H1 (cell line): ENCODE measurements around the gene KCNMA1. TPM values are rescaled to one million over a fixed set of nuclear protein-coding genes. Genes with fewer than 3 reads are reported as not detected.

Experiments
- CTCF ChIA-PET: fragments of 300-600 bp; sonication (Branson Sonifier 250); formaldehyde crosslinking; loops from one replicate; lab custom pipeline; 2021; ENCODE audit not compliant: partially characterized antibody; lab: Charles Lee
- POLR2A ChIA-PET: fragments of 300-600 bp; sonication (Branson Sonifier 250); formaldehyde crosslinking; loops from one replicate; lab custom pipeline; 2021; ENCODE audit warnings: inconsistent platforms; ENCODE audit not compliant: partially characterized antibody; lab: Charles Lee
- DNase-seq, 2 experiments: peaks; one replicate each; pipeline versions ENCODE4 v3.0.0 to v3.0.0-alpha.2; 2010 to 2022; ENCODE audit warnings: low spot score in 2 of 2, low read depth in 1 of 2, mixed read lengths in 1 of 2
- FAIRE-seq: peaks from 2 replicates; lab custom pipeline; 2011; peaks lifted over from hg19 to GRCh38; lab: Jason Lieb, UNC
- H2AFZ ChIP-seq: 2 replicates; pipeline ENCODE4 v1.8.1; 2012; ENCODE audit warnings: low read length, inconsistent platforms
- H2AK5ac ChIP-seq: 2 replicates; pipeline ENCODE4 v1.6.1; 2013; ENCODE audit warnings: low read depth, low read length
- H2BK120ac ChIP-seq: replicated peaks from 2 replicates; pipeline ENCODE3; 2013; ENCODE audit warnings: low read depth, low read length, inconsistent platforms
- H2BK12ac ChIP-seq: 2 replicates; pipeline ENCODE4 v1.6.1; 2013; ENCODE audit warnings: low read depth, low read length
- H2BK15ac ChIP-seq: 2 replicates; pipeline ENCODE4 v1.6.1; 2013; ENCODE audit warnings: low read length
- H2BK20ac ChIP-seq: 2 replicates; pipeline ENCODE4 v1.6.1; 2013; ENCODE audit warnings: low read length
- H2BK5ac ChIP-seq: 2 replicates; pipeline ENCODE4 v1.6.1; 2013; ENCODE audit warnings: low read depth, low read length
- H3K14ac ChIP-seq: 2 replicates; pipeline ENCODE4 v1.6.1; 2013; ENCODE audit warnings: inconsistent platforms; ENCODE audit not compliant: insufficient read length
- H3K18ac ChIP-seq: 2 replicates; pipeline ENCODE4 v1.6.1; 2013; ENCODE audit warnings: low read length; ENCODE audit errors: extremely low read depth
- H3K23ac ChIP-seq: 2 replicates; pipeline ENCODE4 v1.6.1; 2013; ENCODE audit warnings: inconsistent platforms; ENCODE audit not compliant: insufficient read length
- H3K23me2 ChIP-seq: 2 replicates; pipeline ENCODE4 v1.6.1; 2013; ENCODE audit warnings: low read depth, low read length
- H3K27ac ChIP-seq: 2 replicates; pipeline ENCODE4 v1.6.1; 2011; ENCODE audit warnings: low read depth, low read length, inconsistent platforms
- H3K27me3 ChIP-seq, 4 experiments: replicated peaks in 1 of 4; 1 replicate in 1 of 4; 2 replicates in 3 of 4; pipeline versions ENCODE4 v1.6.1 to v1.8.1; 2011 to 2013; ENCODE audit warnings: low read length in 3 of 4, mild to moderate bottlenecking in 3 of 4, inconsistent platforms in 2 of 4, mixed read lengths in 2 of 4, moderate library complexity in 1 of 4; ENCODE audit not compliant: control insufficient read depth in 3 of 4, insufficient read depth in 3 of 4; ENCODE audit errors: extremely low read depth in 1 of 4
- H3K36me3 ChIP-seq, 4 experiments: 2 replicates each; pipeline versions ENCODE4 v1.6.1 to v1.8.1; 2011 to 2013; ENCODE audit warnings: mild to moderate bottlenecking in 4 of 4, low read length in 3 of 4, moderate library complexity in 2 of 4, control low read depth in 1 of 4, inconsistent platforms in 1 of 4; ENCODE audit not compliant: insufficient read depth in 4 of 4, control insufficient read depth in 2 of 4
- H3K4ac ChIP-seq: replicated peaks from 2 replicates; pipeline ENCODE3; 2013; ENCODE audit warnings: low read length, low read depth, mixed read lengths, inconsistent platforms; ENCODE audit not compliant: insufficient read length
- H3K4me1 ChIP-seq, 4 experiments: replicated peaks in 1 of 4; 1 replicate in 1 of 4; 2 replicates in 3 of 4; pipeline versions ENCODE4 v1.6.1 to v1.8.1; 2011 to 2013; ENCODE audit warnings: low read length in 3 of 4, inconsistent platforms in 2 of 4, mixed read lengths in 1 of 4; ENCODE audit not compliant: insufficient read depth in 4 of 4, control insufficient read depth in 3 of 4
- H3K4me2 ChIP-seq, 2 experiments: 2 replicates each; pipeline versions ENCODE4 v1.6.1 to v1.8.1; 2011 to 2013; ENCODE audit warnings: low read depth in 2 of 2, low read length in 2 of 2, control low read depth in 1 of 2, inconsistent platforms in 1 of 2, mild to moderate bottlenecking in 1 of 2; ENCODE audit not compliant: insufficient read depth in 1 of 2
- H3K4me3 ChIP-seq, 4 experiments: fragments of 200-600, 300-600 bp in 1 of 4; sonication (generic), shearing (Covaris generic), sonication (Bioruptor Twin) in 1 of 4; 2 replicates each; pipeline versions ENCODE4 v1.5.1 to v1.8.1; 2011 to 2016; ENCODE audit warnings: low read length in 4 of 4, low read depth in 3 of 4, control low read depth in 2 of 4, inconsistent platforms in 2 of 4, mild to moderate bottlenecking in 2 of 4, mixed read lengths in 1 of 4, moderate library complexity in 1 of 4; ENCODE audit not compliant: insufficient read depth in 2 of 4; ENCODE audit errors: extremely low read depth in 1 of 4
- H3K56ac ChIP-seq: replicated peaks from 2 replicates; pipeline ENCODE3; 2013; ENCODE audit warnings: low read depth, mild to moderate bottlenecking, mixed read lengths, low read length, inconsistent platforms; ENCODE audit not compliant: insufficient read length
- H3K79me1 ChIP-seq: 2 replicates; pipeline ENCODE4 v1.6.1; 2013; ENCODE audit warnings: low read depth, low read length, control low read depth
- H3K79me2 ChIP-seq, 2 experiments: 2 replicates each; pipeline versions ENCODE4 v1.6.1 to v1.8.1; 2012 to 2013; ENCODE audit warnings: low read length in 2 of 2, mild to moderate bottlenecking in 2 of 2, inconsistent platforms in 1 of 2; ENCODE audit not compliant: insufficient read depth in 2 of 2, control insufficient read depth in 1 of 2
- H3K9ac ChIP-seq, 4 experiments: replicated peaks in 1 of 4; 1 replicate in 1 of 4; 2 replicates in 3 of 4; pipeline versions ENCODE4 v1.6.1 to v1.8.1; 2011 to 2013; ENCODE audit warnings: low read depth in 3 of 4, low read length in 3 of 4, control low read depth in 2 of 4, mild to moderate bottlenecking in 2 of 4, moderate library complexity in 2 of 4, inconsistent platforms in 1 of 4; ENCODE audit errors: extremely low read depth in 1 of 4
- H3K9me3 ChIP-seq, 2 experiments: 2 replicates each; pipeline versions ENCODE4 v1.6.1 to v1.8.1; 2012 to 2013; ENCODE audit warnings: mild to moderate bottlenecking in 2 of 2, moderate library complexity in 2 of 2, control low read depth in 1 of 2, inconsistent platforms in 1 of 2, low read depth in 1 of 2, low read length in 1 of 2, mixed read lengths in 1 of 2; ENCODE audit not compliant: insufficient read depth in 2 of 2
- H4K20me1 ChIP-seq, 2 experiments: replicated peaks in 1 of 2; 2 replicates each; pipeline versions ENCODE3 to v1.8.1; 2011 to 2013; ENCODE audit warnings: inconsistent platforms in 2 of 2, low read length in 2 of 2, mild to moderate bottlenecking in 1 of 2; ENCODE audit not compliant: insufficient read depth in 2 of 2, control insufficient read depth in 1 of 2
- H4K5ac ChIP-seq: 2 replicates; pipeline ENCODE4 v1.6.1; 2013; ENCODE audit warnings: low read length, low read depth, mixed read lengths, inconsistent platforms; ENCODE audit not compliant: insufficient read length
- H4K8ac ChIP-seq: 2 replicates; pipeline ENCODE4 v1.8.0; 2013; ENCODE audit warnings: mild to moderate bottlenecking, moderate library complexity, low read length, inconsistent platforms; ENCODE audit not compliant: insufficient read depth; ENCODE audit errors: extremely low read depth
- H4K91ac ChIP-seq: replicated peaks from 2 replicates; pipeline ENCODE3; 2013; ENCODE audit warnings: low read length, mixed read lengths, inconsistent platforms; ENCODE audit not compliant: insufficient read length
- CHD1 ChIP-seq: IDR thresholded peaks from 2 replicates; pipeline ENCODE4 v1.6.1; 2012; ENCODE audit warnings: low read depth, low read length, improper control_type of control experiment
- GTF2F1 ChIP-seq: IDR thresholded peaks from 2 replicates; pipeline ENCODE4 v1.6.1; 2012; ENCODE audit warnings: low read depth, low read length, improper control_type of control experiment, borderline replicate concordance
- JUND ChIP-seq: IDR thresholded peaks from 2 replicates; pipeline ENCODE4 v1.6.1; 2011; ENCODE audit warnings: mild to moderate bottlenecking, improper control_type of control experiment, low read length
- NRF1 ChIP-seq: IDR thresholded peaks from 2 replicates; pipeline ENCODE4 v1.6.1; 2011; ENCODE audit warnings: mild to moderate bottlenecking, low read depth, low read length, improper control_type of control experiment
- PHF8 ChIP-seq: fragments of 200-600 bp; sonication (generic); conservative IDR thresholded peaks from 2 replicates; pipeline ENCODE4 v1.7.1; 2012; ENCODE audit warnings: low read depth, mild to moderate bottlenecking, inconsistent platforms, low read length, moderate library complexity
- SP2 ChIP-seq: IDR thresholded peaks from 2 replicates; pipeline ENCODE4 v1.6.1; 2012; ENCODE audit warnings: mild to moderate bottlenecking, low read length, inconsistent platforms
- TAF7 ChIP-seq: optimal IDR thresholded peaks from 2 replicates; pipeline ENCODE3; 2011; ENCODE audit warnings: low read depth, mild to moderate bottlenecking, inconsistent platforms, low read length, moderate library complexity, borderline replicate concordance
- TCF12 ChIP-seq: IDR thresholded peaks from 2 replicates; pipeline ENCODE4 v1.6.1; 2011; ENCODE audit warnings: low read depth, mild to moderate bottlenecking, low read length
- ZNF274 ChIP-seq: IDR thresholded peaks from 2 replicates; pipeline ENCODE4 v1.7.0; 2012; ENCODE audit warnings: low read length, borderline replicate concordance; ENCODE audit errors: extremely low read depth
- WGBS, 2 experiments: shearing (Covaris generic) in 1 of 2; methylation state at CpG; one replicate each; pipeline versions ENCODE4 v1.1.6 to v1.1.7; 2013 to 2015; ENCODE audit warnings: low lambda C conversion rate in 2 of 2, mixed read lengths in 2 of 2, inconsistent platforms in 1 of 2, low coverage in 1 of 2, missing lambda C conversion rate in 1 of 2; ENCODE audit not compliant: insufficient replicate concordance in 2 of 2, insufficient coverage in 1 of 2, insufficient read length in 1 of 2; ENCODE audit errors: extremely low coverage in 1 of 2, missing lambda C conversion rate in 1 of 2; 5-methylcytosine and 5-hydroxymethylcytosine counted together
- polyA plus RNA-seq, 7 experiments: library from polyadenylated mRNA; depleted of rRNA in 3 of 7; stranded (reverse) in 5 of 7; unstranded in 2 of 7; fragments of >200 nt in 5 of 7; fragments of 200-250 nt in 2 of 7; gene quantifications; 1 replicate in 5 of 7; 2 replicates in 1 of 7; 4 replicates in 1 of 7; pipeline versions ENCODE4 v1.2.1 to v1.2.3, GENCODE V29; 2011 to 2013; ENCODE audit warnings: missing spikeins in 2 of 7, mixed read lengths in 2 of 7
- total RNA-seq: library from RNA; stranded (reverse); fragmentation: NEBNext Ultra II Directional; extraction: Animal tissue kit (Norgen Biotek cat#: 25700); gene quantifications from 2 replicates; pipeline ENCODE4 v1.2.1, GENCODE V29; 2021
- TF ChIP-seq, protein P1 (sequence below): IDR thresholded peaks from 2 replicates; pipeline ENCODE4 v1.6.1; 2011; ENCODE audit warnings: low read length, improper control_type of control experiment

KCNMA1 gene
- total and polyA plus RNA-seq, 2 of the 8 experiments (the other 6 are each of a cell fraction or from before 2014, with no cell fraction given), result 10.2 to 11.1 TPM

DNA sequence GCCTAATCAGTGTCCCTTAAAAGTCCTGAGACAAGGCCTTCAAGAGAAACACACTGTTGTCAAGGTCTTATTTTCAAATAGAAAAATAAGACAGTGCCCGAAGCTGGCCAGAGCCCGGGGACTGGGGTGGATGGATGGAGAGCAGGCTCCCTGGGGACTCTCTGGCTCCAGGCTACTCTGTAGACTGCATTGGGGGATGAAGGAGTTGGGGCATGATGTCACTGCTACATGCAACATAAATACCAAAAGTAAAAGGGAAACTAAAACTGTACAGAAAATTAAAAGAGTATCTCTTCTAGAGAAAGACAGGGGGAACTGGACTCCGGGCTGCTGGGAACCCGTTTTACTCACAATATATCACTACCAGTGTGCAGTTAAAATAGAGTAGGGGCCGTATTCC lies 629.8 kb downstream of the KCNMA1 start:
- no peak for FAIRE-seq
- no peak overlapping the region for H3K14ac ChIP-seq
- no peak overlapping the region for H2AFZ ChIP-seq
- no peak overlapping the region for H2BK120ac ChIP-seq
- no peak overlapping the region for H3K9ac ChIP-seq
- H2BK12ac ChIP-seq, result no peak overlapping the region
- ChIA-PET CTCF (interaction anchor here (0.6 to 1.3 kb wide), 3 partner anchors 8 to 288 kb away, joined by 3 read pairs; no protein-coding TSS in a partner anchor), POLR2A (interaction anchor here (1.3 kb wide), 1 partner anchor 15 kb away, joined by 3 read pairs; no protein-coding TSS in a partner anchor)
- H4K5ac ChIP-seq, result no peak overlapping the region
- no peak overlapping the region for H4K91ac ChIP-seq
- no peak overlapping the region for H3K56ac ChIP-seq
- no peak for TF ChIP-seq SP2
- no peak for TF ChIP-seq NRF1
- no peak for TF ChIP-seq JUND
- TF ChIP-seq, protein P1, sequence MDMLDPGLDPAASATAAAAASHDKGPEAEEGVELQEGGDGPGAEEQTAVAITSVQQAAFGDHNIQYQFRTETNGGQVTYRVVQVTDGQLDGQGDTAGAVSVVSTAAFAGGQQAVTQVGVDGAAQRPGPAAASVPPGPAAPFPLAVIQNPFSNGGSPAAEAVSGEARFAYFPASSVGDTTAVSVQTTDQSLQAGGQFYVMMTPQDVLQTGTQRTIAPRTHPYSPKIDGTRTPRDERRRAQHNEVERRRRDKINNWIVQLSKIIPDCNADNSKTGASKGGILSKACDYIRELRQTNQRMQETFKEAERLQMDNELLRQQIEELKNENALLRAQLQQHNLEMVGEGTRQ, result no peak
- no peak for TF ChIP-seq GTF2F1
- TF ChIP-seq CHD1, result no peak
- no peak for TF ChIP-seq TAF7
- TF ChIP-seq ZNF274, result no peak
- TF ChIP-seq PHF8, result no peak
- no peak for TF ChIP-seq TCF12
- no peak overlapping the region for H3K23ac ChIP-seq
- H3K79me1 ChIP-seq, result no peaks in the 10 kb centered on the region
- H3K36me3 ChIP-seq, result no peaks in the 10 kb centered on the region; a peak in 1 of 8 replicates
- DNase-seq, result no peak
- H3K18ac ChIP-seq, result no peak overlapping the region
- H4K8ac ChIP-seq, result no peak overlapping the region
- no peak overlapping the region for H3K4me3 ChIP-seq
- no peak overlapping the region for H2BK20ac ChIP-seq
- no peaks in the 10 kb centered on the region; the same call in 1 of the 2 replicates for H3K23me2 ChIP-seq
- no peaks in the 10 kb centered on the region for H3K27me3 ChIP-seq
- H3K4me2 ChIP-seq, result no peak overlapping the region
- H2BK15ac ChIP-seq, result no peak overlapping the region
- H3K9me3 ChIP-seq, result peaks cover 7 to 11% of the 10 kb centered on the region in 2 experiments; a peak in 3 of 4 replicates
- H3K27ac ChIP-seq, result no peak overlapping the region
- no peak overlapping the region for H2BK5ac ChIP-seq
- H2AK5ac ChIP-seq, result no peak overlapping the region
- no peaks in the 10 kb centered on the region for H4K20me1 ChIP-seq
- WGBS, 2 experiments, result 94% methylated on average over 5 of the region's 5 CpGs; no CpG with 5 or more reads in 1 of the 2 experiments
- H3K4ac ChIP-seq, result no peak overlapping the region
- no peaks in the 10 kb centered on the region for H3K4me1 ChIP-seq
- no peaks in the 10 kb centered on the region for H3K79me2 ChIP-seq
